DMS53 treated with DMSO at 0.1 percent for 48 hours (cell line): ENCODE measurements around the gene UGGT2.
"Not testable (repeated sequence)": the region's sequence is repeated elsewhere in the genome, so short reads cannot be mapped to it uniquely, and the experiment has no call there.

ENCODE experiments used
- DNase-seq: peaks from one replicate; lab custom pipeline; 2025; ENCODE audit not compliant: unreplicated experiment; lab: John Stamatoyannopoulos, UW

UGGT2 gene

DNA sequence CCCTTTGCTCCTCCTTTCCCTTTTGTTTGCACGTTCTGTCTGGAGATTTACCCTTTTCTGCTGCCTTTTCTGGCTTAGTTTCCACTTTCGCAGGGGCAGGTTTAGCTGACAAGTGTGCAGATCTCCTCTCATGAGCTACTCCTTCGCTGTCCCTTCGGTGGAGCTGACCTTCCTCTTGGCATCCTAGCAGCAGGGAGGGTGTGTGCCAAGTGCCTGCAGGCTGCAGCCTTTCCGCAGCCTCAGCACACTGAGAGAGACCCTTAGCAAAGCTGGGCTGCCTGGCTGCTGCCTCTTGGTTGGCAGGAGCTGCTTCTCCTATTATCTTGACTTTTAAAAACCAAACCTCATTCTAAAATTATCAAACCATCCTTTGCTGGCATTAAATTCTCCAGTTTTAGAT lies 243.8 kb downstream of the UGGT2 start:
- no peak for DNase-seq

DNA sequence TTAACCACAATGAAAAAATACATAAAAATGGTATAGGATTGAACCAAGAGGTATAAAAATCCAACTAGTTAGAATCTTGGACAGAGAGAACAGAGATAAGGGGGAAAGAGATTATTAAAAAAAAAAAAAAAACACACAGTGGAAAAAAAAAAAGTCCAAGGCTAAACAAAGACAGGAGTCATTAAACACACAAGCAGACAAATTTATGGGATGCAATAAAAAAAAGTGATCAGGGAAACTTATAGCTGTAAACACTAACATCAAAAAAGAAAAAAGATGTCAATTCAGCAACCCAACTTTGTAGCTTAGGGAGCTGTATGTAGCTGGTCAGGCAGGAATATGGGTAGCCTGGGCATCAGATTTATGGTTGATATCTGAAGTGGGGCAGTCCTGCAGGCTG lies 247.3 kb downstream of the UGGT2 start:
- no peak for DNase-seq

DNA sequence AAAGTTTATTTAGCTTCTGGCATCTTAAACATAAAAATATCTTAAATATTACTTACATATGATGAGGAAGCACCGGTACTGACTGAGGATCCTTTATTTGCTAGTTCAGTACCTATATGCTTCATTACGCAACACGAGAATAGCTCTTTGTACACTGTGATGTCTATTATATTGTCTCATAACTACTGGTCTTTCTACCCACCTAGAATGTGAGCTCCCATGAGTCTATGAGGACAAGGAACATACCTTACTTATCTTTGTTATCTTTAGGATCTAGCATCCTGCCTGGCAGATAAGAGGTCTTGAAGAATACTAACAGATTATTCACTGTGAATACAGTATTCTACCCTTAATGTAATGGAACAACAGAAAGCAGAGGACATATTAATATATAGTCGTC lies 251.4 kb downstream of the UGGT2 start:
- no peak for DNase-seq

DNA sequence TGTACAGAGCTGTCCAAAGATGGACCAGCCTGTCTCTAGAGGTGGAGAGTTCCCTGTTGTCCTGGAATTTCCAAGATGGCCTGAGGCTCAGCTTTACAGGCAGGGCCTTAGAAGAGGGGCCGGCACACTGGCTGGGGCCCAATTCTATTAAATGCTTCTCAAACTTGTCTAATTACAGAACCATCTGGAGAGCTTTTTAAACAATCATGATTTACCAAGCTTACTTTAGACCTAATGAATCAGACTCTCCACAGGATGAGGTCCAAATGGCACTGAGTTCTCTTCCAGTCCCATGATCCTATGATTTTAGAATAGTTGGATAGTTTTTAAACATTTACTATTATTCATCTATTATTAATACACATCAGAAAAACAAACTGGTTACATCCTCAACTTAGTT lies 252.8 kb downstream of the UGGT2 start:
- DNase-seq = no peak

DNA sequence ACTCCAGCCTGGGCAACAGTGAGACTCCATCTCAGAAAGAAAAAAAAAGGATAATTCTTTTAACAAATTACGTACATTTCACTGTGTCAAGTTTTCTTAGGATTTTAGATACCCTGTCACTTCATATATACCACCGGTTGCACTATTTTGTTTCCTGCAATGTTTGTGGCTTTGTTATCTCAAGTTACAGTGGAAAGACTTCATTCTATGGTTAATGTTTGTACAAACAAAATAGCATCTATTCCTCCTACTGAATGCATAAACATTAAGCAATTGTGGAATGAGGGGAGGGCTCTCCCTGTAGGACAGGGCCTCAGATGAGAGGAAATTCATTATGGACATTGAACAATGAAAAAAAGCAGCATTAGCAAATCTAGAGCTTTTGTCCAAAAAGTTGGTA lies 256.2 kb downstream of the UGGT2 start:
- DNase-seq = no peak

DNA sequence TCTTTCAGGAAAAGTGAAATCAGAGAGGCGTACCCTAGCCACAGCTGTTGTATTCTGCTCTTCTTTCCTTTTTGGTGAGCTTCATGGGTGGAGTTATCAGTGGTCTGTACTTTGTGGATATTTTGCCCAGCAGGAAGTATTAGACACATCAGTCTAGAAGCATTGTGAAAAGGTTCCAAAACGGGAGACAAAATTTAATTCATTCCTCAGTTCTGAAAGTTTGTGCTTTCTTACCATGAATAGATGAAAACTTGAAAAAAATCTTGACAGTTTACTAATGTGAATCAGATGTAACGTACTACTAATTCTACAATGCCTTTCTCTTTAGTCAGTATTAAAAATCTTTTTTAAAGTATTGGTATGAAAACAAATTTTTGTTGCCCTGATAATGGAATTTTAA lies 259.4 kb downstream of the UGGT2 start:
- DNase-seq = no peak

DNA sequence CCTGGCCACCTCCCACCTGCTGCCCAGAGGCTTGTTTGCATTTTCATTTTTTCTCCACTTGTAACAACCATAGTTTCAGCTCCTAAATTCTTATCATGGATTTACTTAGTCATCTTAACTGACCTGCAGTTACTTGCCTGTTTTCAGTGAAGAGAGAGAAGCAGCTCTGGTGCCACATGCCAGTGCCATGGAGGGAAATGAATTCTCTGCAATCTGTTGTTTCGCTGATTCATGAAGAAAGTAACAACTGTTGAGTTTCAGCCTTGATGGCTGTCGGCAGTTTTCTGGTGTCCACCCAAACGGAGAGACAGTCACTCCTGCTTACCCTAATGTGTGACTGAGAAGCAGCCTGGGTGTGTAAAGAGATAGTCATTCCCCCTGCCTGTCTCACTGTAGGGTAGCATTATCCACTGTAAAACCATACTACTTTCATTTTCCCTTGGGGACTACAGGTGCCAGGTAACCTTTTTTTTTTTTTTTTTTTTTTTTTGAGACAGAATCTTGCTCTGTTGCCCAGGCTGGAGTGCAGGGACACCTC lies 260.1 kb downstream of the UGGT2 start:
- no peak for DNase-seq

DNA sequence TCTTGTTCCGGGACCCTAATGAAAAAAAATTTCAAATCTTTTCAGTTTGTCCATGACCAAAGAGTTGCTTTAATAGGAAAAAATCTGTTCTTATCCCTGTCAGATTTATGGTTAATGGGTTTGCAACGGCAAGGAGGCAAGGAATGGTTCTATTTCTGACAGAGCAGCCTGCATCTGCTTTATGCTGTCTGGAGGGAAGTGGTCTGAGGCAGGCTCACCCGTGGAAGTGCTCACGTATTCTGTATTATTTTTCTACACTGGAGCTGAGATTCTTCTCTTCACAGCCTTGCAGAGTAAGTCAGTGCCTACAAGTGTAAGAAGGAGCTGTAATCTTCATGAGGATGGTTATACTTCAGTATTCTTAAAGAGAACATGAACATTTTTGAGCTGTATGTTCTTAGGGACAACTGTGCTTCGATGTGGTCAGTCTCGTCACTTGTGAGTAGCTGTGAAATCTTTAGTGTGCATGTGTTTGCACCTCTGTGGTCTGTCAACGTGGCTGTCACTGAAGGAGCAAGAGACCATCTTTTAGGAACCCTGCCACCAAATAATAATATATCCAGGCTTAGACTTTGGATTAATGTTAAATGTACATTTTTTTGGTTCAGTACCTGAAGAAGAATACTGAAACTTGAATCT lies 262.0 kb downstream of the UGGT2 start:
- no peak for DNase-seq

DNA sequence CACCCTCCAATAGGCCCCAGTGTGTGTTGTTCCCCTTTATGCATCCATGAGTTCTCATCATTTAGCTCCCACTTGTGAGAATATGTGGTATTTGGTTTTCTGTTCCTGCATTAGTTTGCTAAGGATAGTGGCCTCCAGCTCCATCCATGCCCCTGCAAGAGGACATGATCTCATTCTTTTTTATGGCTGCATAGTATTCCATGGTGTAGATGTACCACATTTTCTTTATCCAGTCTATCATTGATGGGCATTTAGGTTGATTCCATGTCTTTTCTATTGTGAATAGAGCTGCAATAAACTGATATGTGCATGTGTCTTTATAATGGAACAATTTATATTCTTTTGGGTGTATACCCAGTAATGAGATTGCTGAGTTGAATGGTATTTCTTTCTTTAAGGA lies 263.9 kb downstream of the UGGT2 start:
- DNase-seq = not testable (repeated sequence)

DNA sequence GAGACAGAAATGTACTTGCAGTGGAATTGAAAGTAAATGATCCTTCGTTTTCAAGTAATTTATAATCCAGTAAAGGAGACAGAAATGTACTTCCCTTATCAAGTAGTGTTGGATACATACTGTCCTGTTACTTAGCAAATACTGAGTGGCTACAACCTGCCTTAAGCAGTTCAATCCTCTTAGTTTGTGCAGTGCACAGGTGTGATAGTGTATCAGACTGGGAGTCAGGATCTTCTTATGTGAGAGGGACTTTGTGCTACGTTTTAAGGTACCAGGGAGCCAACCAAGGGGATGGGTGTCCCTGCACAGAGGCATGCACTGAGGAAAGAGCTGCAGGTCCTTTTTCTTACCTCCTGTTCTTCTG lies 265.1 kb downstream of the UGGT2 start:
- DNase-seq = no peak

DNA sequence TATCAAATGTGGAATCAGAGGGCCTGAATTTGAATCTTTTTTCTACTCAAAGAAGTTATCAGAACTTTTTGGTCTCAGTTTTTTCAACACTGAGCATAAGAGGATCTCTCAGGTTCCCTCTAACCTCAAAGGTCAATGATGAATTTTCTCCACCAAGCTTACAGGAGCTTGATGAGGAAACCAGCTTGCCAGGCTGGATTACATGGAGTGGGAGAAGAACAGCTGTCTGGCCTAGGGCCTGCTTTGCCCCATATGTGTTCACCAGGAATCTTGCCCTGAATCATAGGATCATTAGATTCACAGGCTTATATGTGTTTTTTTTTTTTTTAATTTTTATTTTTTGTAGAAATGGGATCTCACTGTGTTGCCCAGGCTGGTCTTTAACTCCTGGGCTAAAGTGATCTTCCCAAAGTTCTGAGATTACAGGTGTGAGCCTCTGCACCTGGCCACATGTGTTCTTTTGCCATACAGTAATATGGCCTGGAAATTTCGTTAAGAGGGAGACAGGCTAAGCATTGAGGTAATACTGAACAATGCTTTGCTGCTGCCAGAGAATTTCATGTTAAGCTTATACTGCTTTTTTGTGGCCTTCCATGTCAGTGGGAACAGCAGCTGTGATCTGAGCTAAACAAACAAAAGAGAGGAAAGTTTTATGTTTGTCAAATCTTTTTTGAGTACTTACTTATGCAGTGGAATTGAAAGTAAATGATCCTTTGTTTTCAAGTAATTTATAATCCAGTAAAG lies 265.7 kb downstream of the UGGT2 start:
- DNase-seq = no peak

DNA sequence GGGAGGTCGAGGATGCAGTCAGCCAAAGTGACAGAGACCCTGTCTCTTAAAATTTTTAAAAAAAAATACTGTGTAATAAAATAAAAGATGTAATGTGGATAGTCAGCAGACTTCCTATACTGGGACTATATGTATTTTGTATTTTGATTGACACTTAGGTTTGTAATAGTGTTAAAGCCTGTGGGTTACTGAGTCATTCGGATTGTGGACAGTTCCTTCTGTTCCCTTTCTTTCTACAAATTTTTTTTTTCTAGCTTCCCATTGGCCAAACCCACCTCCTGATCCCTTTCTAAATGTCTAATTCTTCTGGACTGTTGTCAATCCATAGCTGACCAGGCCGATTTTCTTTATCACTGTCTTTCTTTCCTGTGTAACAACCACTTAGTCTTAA lies 268.3 kb downstream of the UGGT2 start:
- DNase-seq = no peak

DNA sequence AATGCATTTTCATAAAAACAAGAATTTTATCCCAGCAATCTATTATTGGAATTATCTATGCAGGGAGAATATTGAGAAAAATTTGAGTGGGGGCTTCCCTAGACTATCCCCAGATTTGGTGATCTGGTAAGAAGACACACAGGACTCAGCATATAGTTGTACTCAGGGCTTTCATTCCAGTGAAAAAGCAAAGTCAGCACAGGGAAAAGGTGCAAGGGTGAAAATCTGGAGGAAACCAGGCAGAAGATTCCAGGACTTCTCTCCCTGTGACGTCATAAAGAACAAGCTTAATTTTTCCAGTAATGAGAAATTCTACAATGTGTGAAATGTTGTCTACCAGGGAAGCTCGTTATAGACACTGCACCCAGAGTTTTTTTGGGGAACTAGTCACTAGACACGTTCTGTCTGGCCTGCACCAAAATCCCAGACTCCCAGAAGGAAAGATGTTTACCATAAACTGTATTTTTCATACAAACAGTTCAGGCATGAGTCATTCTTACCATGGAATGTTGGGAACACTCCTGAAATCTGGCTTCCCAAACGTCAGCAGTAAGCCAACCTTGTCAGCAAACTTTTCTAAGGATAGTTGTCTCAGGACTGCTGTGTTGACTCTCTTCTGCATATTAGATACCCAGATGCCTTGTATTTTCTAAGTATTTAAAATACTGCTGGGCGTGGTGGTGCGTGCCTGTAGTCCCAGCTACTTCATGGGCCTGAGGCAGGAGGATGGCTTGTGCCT lies 268.9 kb downstream of the UGGT2 start:
- DNase-seq = no peak

DNA sequence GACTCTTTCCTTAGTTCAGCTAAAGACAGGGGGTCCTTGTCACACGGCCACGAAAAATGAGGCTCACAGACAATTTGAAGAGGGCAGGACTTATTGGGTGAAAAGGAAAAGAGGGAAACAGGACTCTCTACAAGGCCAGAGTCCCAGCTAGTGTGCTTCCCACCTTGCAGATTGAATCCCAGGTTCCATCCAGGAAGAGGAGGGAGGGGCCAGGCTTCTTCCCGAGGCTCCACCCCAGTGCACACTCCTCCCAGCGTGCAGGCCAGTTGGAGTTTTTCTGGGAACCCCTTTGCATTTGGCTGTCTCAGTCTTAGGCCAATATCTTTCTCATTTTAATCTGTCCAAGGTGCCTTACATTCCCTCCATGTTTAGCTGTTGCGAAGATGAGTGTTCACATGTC lies 269.5 kb downstream of the UGGT2 start:
- DNase-seq = no peak

DNA sequence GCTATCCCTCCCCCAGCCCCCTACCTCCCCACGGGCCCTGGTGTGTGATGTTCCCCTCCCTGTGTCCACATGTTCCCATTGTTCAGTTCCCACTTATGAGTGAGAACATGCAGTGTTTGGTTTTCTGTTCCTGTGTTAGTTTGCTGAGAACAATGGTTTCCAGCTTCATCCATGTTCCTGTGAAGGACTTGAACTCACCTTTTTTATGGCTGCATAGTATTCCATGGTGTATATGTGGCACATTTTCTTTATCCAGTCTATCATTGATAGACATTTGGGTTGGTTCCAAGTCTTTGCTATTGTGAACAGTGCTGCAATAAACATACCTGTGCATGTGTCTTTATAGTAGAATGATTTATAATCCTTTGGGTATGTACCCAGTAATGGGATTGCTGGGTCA lies 271.3 kb downstream of the UGGT2 start:
- DNase-seq = not testable (repeated sequence)

DNA sequence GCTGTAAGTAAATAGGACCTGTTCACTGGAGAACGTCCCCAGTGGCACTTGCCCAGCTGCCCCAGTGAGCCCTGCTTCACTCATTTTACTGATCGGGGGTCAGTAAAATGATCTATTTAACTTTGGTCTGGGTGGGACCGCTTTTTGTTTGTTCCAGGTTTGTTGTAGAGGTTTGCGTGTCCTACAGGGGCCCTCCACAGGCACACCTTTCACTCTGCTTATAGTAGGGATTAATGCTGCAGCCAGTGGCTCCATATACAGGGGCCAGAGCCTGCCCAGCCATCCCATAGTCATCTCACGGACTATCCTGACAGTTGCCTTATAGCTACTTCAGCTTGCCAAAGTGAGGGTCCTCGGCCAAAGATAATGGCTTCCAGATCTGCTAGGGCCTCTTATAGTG lies 272.2 kb downstream of the UGGT2 start:
- no peak for DNase-seq

DNA sequence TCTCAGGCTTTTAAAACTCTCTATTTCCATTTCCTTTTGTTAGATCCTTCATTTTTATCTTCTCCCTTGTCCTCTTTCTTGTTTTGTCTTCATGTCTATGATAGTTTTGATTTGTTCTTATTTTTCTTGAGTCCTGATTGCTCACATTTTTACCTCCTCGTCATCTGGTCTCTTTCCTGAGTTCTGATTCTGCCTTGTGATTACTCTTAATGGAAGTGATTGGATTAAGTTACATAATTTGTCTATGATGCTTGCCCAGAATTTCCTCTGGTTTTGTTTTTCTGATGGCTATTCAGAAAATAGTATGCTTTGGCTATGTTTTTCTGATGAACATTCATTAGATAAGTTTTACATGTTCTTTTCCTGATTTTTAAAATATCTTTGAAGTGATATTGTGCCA lies 273.7 kb downstream of the UGGT2 start:
- DNase-seq = no peak

DNA sequence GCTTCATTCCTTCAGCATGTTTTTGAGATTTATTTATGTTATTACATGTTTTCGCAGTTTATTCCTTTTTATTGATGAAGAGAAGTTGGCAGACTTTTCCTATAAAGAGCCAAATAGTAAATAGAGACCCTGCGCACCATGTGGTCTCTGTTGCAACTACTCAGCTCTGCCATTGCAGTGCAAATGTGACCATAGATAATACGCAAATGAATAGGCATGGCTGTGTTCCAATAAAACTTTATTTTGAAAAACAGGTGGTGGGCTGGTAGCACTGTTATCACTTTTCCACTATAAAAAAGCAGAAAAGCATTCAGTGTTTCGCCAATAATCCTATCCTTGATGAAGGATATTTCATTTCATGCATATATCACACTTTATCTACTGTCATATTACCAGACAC lies 281.3 kb downstream of the UGGT2 start:
- DNase-seq = no peak

DNA sequence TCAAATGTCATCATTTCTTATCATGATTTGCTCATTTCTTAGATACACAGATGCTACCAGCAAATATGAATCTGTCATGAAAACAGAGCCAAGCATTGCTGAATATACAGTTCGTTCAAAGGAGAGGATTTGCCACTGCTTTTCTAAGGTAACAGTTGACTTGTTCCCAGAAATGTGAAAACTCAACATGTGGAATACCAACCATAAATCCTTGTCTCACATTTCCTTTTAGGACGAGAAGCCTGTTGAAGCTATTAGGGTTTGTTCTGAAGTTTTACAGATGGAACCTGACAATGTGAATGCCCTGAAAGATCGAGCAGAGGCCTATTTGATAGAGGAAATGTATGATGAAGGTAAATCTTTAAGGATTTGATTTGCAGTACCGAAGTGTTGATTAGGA lies 289.6 kb downstream of the UGGT2 start:
- no peak for DNase-seq

DNA sequence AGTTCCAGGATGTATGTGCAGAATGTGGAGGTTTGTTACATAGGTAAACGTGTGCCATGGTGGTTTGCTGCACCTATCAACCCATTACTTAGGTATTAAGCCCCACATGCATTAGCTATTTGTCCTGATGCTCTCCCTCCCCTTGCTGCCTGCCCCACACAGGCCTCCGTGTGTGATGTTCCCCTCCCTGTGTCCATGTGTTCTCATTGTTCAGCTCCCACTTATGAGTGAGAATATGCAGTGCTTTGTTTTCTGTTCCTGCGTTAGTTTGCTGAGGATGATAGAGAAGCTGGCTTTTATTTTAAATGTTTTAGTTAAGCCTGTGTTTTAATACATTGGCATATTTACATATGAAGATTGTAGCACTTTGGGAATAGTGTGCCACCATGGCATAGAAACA lies 290.6 kb downstream of the UGGT2 start:
- not testable (repeated sequence) for DNase-seq

DNA sequence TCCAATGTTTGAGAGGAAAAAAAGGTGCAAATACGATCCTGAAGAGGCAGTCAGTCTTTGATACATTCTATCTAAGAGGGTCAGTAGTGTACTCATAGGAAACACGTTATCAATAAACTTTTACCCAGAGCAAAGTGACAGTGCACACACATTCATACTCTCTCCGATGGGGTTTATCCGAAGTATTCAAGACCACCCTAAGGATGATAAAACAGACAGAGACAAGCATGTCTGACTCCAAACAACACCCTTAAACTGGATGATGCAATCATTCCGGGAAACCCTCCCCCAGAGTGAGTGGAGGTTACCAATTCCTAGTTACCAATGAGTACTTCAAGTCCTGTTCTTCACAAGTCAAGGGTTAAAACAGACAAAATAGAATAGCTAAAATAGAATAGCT lies 297.1 kb downstream of the UGGT2 start:
- DNase-seq = no peak

DNA sequence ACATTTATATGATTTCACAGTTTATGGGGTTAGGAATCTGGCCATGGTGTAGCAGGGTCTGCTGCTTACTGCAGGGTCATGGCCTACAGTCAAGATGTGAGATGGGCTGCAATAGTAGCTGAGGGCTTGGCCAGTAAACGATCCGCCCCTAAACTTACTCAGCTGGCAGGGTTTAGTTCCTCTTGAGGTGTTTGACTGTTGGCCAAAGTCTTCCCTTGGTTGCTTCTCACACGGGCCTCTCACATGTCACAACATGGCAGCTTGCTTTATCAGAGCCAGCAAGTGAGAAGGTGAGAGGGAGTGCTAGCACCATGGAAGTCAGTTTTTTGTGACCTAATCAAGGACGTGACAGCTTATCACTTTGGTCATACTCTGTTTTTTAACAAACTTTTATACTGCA lies 299.1 kb downstream of the UGGT2 start:
- no peak for DNase-seq
